Caco-2 (cell line): ENCODE results near the gene CDRT4. TPM values are rescaled to one million over a fixed set of nuclear protein-coding genes. Genes with fewer than 3 reads are reported as not detected.

ENCODE experiments used
- BruUV-seq: library from RNA; stranded (reverse); fragments of 400-500 nt; replicated peaks from 2 replicates; lab custom pipeline; 2021; lab: Mats Ljungman, UMichigan
- CTCF ChIA-PET: fragments of 300-600 bp; sonication (Branson Sonifier 250); formaldehyde crosslinking; loops from one replicate; lab custom pipeline; 2022; ENCODE audit warnings: antibody characterized with exemption; lab: Charles Lee
- POLR2A ChIA-PET: fragments of 300-600 bp; sonication (Branson Sonifier 250); formaldehyde crosslinking; loops from one replicate; lab custom pipeline; 2022; ENCODE audit warnings: antibody characterized with exemption; lab: Charles Lee
- DNase-seq, 2 experiments: peaks; one replicate each; pipeline versions ENCODE4 v3.0.0 to v3.0.0-alpha.2; 2020 to 2022
- H3K27me3 ChIP-seq: replicated peaks from 2 replicates; pipeline ENCODE4 v1.6.0; 2011; ENCODE audit warnings: low read length; ENCODE audit not compliant: control insufficient read depth, insufficient read depth
- H3K36me3 ChIP-seq: 2 replicates; pipeline ENCODE4 v1.5.1; 2011; ENCODE audit warnings: low read length; ENCODE audit not compliant: control insufficient read depth, insufficient read depth
- H3K4me1 ChIP-seq: fragments of 250-450 bp; sonication (Bioruptor Pico); 2 replicates; pipeline ENCODE4 v1.5.1; 2020; ENCODE audit warnings: mild to moderate bottlenecking
- H3K4me3 ChIP-seq: 2 replicates; pipeline ENCODE4 v1.5.1; 2011; ENCODE audit warnings: low read depth, mild to moderate bottlenecking, control low read depth, low read length
- H3K9me3 ChIP-seq: fragments of 250-450 bp; sonication (Bioruptor Pico); 2 replicates; pipeline ENCODE4 v1.5.1; 2020; ENCODE audit warnings: mild to moderate bottlenecking, moderate library complexity
- H3K27ac Mint-ChIP-seq: one replicate; pipeline ENCODE4 v1.8.0; 2022; ENCODE audit warnings: mixed read lengths; ENCODE audit not compliant: unreplicated experiment
- H3K27me3 Mint-ChIP-seq: one replicate; pipeline ENCODE4 v1.8.0; 2022; ENCODE audit warnings: mixed read lengths; ENCODE audit not compliant: insufficient read depth, unreplicated experiment
- H3K36me3 Mint-ChIP-seq: one replicate; pipeline ENCODE4 v1.8.0; 2022; ENCODE audit warnings: mild to moderate bottlenecking, mixed read lengths; ENCODE audit not compliant: insufficient read depth, unreplicated experiment
- H3K4me1 Mint-ChIP-seq: one replicate; pipeline ENCODE4 v1.8.0; 2022; ENCODE audit warnings: low read depth, mixed read lengths; ENCODE audit not compliant: unreplicated experiment
- H3K4me3 Mint-ChIP-seq: one replicate; pipeline ENCODE4 v1.8.0; 2022; ENCODE audit warnings: mild to moderate bottlenecking, moderate library complexity, mixed read lengths; ENCODE audit not compliant: unreplicated experiment
- H3K9me3 Mint-ChIP-seq: one replicate; pipeline ENCODE4 v1.8.0; 2022; ENCODE audit warnings: mixed read lengths; ENCODE audit not compliant: unreplicated experiment
- intact Hi-C: fragments of 100-400 bp; cut with micrococcal nuclease; formaldehyde crosslinking; loops from one replicate; pipeline ENCODE4 v1.10.0; 2022; ENCODE audit not compliant: unreplicated experiment
- total RNA-seq: library from RNA; stranded (reverse); gene quantifications from 2 replicates; pipeline ENCODE4 v1.2.3, GENCODE V29; 2022
- TF ChIP-seq, protein P1 (sequence below), 2 experiments: fragments of 200-600 bp in 1 of 2; IDR thresholded peaks; 1 replicate in 1 of 2; 2 replicates in 1 of 2; pipeline versions ENCODE4 v1.5.1 to v1.8.0; 2011 to 2022; ENCODE audit warnings: antibody characterized with exemption in 1 of 2, control low read depth in 1 of 2, inconsistent platforms in 1 of 2, low read depth in 1 of 2, low read length in 1 of 2, mild to moderate bottlenecking in 1 of 2, moderate library complexity in 1 of 2; ENCODE audit not compliant: insufficient read depth in 1 of 2, severe bottlenecking in 1 of 2, unreplicated experiment in 1 of 2

CDRT4 gene
- total RNA-seq, 1 experiment from 2014 or later, result 6.3 TPM

DNA sequence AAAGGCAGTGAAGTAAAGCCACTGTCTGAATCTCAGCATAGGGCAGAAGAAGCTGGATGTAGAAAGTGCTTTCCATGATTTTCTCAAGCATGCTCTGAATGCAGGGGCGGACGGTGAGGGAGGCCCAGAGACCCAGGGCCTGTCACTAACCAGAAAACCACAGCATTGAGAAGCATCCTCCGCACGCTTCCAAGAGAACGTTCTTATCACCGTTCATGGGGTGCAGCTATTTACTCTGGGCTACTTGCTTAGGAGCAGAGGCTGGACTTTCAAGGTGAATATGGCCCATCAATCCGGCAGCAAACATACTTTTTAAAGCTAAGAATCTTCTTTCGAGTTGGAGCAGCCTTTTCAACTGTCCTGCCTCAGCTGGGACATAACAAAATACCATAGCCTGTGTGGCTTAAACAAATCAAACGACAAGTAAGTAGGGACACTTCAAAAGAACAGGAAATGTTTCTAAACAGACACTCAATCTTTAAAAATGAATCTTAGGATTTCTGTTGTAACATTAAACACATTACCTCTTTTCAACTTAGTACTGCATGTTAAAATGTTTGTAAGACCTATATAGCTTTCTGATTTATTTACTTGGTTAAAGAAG lies 46.5 kb upstream of the CDRT4 start:
- H3K36me3 Mint-ChIP-seq, result peaks cover 6% of the 10 kb centered on the region
- no peaks in the 10 kb centered on the region for H3K9me3 ChIP-seq
- no peaks in the 10 kb centered on the region for H3K4me1 ChIP-seq
- ChIA-PET CTCF (no interaction called here), POLR2A (no interaction called here)
- no peaks in the 10 kb centered on the region for H3K4me1 Mint-ChIP-seq
- H3K4me3 ChIP-seq, result no peak overlapping the region
- H3K27ac Mint-ChIP-seq, result no peak overlapping the region
- TF ChIP-seq, protein P1, sequence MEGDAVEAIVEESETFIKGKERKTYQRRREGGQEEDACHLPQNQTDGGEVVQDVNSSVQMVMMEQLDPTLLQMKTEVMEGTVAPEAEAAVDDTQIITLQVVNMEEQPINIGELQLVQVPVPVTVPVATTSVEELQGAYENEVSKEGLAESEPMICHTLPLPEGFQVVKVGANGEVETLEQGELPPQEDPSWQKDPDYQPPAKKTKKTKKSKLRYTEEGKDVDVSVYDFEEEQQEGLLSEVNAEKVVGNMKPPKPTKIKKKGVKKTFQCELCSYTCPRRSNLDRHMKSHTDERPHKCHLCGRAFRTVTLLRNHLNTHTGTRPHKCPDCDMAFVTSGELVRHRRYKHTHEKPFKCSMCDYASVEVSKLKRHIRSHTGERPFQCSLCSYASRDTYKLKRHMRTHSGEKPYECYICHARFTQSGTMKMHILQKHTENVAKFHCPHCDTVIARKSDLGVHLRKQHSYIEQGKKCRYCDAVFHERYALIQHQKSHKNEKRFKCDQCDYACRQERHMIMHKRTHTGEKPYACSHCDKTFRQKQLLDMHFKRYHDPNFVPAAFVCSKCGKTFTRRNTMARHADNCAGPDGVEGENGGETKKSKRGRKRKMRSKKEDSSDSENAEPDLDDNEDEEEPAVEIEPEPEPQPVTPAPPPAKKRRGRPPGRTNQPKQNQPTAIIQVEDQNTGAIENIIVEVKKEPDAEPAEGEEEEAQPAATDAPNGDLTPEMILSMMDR (IDR thresholded peaks at IDR 0.05; ENCODE audit: insufficient read depth in 1 of 2, low read depth in 1 of 2, low read length in 1 of 2, severe bottlenecking in 1 of 2, unreplicated experiment in 1 of 2), result no peak
- no peaks in the 10 kb centered on the region for H3K9me3 Mint-ChIP-seq
- BruUV-seq, result no TSS peak
- no peaks in the 10 kb centered on the region for H3K27me3 Mint-ChIP-seq
- intact Hi-C loops, result no loop called here
- no peaks in the 10 kb centered on the region for H3K27me3 ChIP-seq
- no peaks in the 10 kb centered on the region for H3K36me3 ChIP-seq
- no peak for DNase-seq
- H3K4me3 Mint-ChIP-seq, result no peak overlapping the region

DNA sequence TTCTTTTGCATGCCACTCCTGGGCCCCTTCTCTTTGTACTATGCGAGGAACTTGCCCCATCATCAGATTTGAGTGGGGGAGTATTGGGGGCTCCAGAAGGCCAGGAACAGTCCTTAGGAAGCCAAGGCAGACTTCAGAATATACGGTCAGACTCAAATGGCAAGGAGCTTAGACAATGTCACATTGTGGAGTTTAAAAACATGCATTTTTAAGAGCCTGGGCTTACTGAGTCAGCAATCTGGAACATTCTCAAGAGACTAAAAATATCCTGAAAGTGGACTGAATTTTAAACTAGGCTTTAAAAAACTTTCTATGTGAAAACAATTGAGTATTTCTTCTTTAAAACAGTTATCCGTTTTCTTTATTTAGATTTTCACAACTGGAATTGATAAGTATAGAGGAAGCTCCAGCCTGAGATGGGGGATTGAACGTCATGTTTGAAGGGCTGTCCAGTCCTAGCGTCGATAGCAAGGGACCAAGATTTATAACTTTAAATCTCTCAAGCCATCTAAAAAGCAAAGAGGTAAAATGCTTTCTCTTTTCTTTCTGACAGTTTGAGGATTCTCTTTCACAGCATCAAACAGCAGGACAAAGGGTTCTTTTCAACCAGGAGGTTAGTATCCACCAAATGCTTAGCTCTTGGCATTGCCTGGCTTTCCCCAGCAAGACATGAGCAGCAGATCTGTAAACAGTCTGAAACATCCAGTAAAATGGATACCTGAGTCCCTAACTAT lies 45.8 kb upstream of the CDRT4 start:
- no peaks in the 10 kb centered on the region for H3K9me3 Mint-ChIP-seq
- no peaks in the 10 kb centered on the region for H3K36me3 ChIP-seq
- CTCF ChIA-PET, result no interaction called here

DNA sequence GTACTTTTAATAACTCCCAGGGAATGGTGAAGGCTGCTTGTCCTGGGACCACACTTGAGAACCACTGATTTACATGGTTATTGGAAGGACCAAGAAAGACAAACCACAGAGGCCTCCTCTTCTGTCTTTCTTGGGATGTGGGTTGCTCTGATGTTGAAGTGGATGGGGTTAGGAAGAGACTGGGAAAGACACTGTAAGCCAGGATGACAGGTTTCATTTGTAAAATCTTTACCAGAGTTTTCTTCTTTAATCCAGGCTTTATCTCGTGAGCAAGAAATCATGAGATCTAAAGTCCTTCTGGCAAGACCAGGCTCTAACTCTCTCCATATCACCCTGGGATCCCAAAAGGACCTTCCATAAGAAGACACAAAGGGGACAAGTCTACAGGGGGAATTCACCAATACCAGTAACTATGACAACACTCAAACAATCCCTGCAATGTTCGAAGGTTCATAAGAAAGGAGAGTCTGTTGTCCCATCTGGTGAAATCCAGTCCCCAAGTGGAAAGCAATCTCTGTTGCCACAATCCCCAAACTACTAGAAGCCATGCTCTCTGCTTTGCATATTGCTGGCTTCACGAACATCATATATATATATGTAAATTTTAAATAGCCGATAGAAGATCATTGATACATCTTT lies 44.8 kb upstream of the CDRT4 start:
- no peaks in the 10 kb centered on the region for H3K27me3 ChIP-seq
- POLR2A ChIA-PET, result no interaction called here
- H3K4me1 Mint-ChIP-seq, result no peaks in the 10 kb centered on the region
- CTCF ChIA-PET, result no interaction called here
- no TSS peak for BruUV-seq
- no peaks in the 10 kb centered on the region for H3K9me3 ChIP-seq
- no peak overlapping the region for H3K4me3 ChIP-seq
- TF ChIP-seq, protein P1 (IDR thresholded peaks at IDR 0.05; ENCODE audit: insufficient read depth in 1 of 2, low read depth in 1 of 2, low read length in 1 of 2, severe bottlenecking in 1 of 2, unreplicated experiment in 1 of 2), result no peak
- peaks cover 6% of the 10 kb centered on the region for H3K36me3 Mint-ChIP-seq
- H3K9me3 Mint-ChIP-seq, result no peaks in the 10 kb centered on the region
- no peaks in the 10 kb centered on the region for H3K36me3 ChIP-seq
- H3K27ac Mint-ChIP-seq, result no peak overlapping the region
- no peaks in the 10 kb centered on the region for H3K4me1 ChIP-seq
- DNase-seq, result no peak
- intact Hi-C loops, result no loop called here
- H3K4me3 Mint-ChIP-seq, result no peak overlapping the region
- no peaks in the 10 kb centered on the region for H3K27me3 Mint-ChIP-seq

More for the DNA sequence above, 45.8 kb upstream of the CDRT4 start:
- H3K4me1 Mint-ChIP-seq, result no peaks in the 10 kb centered on the region
- Histone ChIP-seq H3K9me3 (no peaks in the 10 kb centered on the region), H3K4me1 (no peaks in the 10 kb centered on the region), H3K4me3 (no peak overlapping the region), H3K27me3 (no peaks in the 10 kb centered on the region)
- H3K4me3 Mint-ChIP-seq, result no peak overlapping the region
- POLR2A ChIA-PET, result no interaction called here
- TF ChIP-seq, protein P1 (IDR thresholded peaks at IDR 0.05; ENCODE audit: insufficient read depth in 1 of 2, low read depth in 1 of 2, low read length in 1 of 2, severe bottlenecking in 1 of 2, unreplicated experiment in 1 of 2), result no peak
- no peaks in the 10 kb centered on the region for H3K27me3 Mint-ChIP-seq
- no peak for DNase-seq
- intact Hi-C loops, result no loop called here
- no TSS peak for BruUV-seq
- no peak overlapping the region for H3K27ac Mint-ChIP-seq
- H3K36me3 Mint-ChIP-seq, result peaks cover 6% of the 10 kb centered on the region
